Activated T-helper 9 cell treated with anti-CD3 and anti-CD28 coated beads, Interleukin-2, amount 50 U/mL, for 16 hours (primary cell): ENCODE results near the gene BRSK2.
"Not testable (repeated sequence)": the region's sequence is repeated elsewhere in the genome, so short reads cannot be mapped to it uniquely, and the experiment has no call there.

Source experiments
- DNase-seq: peaks from one replicate; pipeline ENCODE4 v3.0.0-alpha.2; 2020; ENCODE audit warnings: low read depth

Gene BRSK2

GRCh38 chr11:1354125-1354938 lies 35.4 kb upstream of the BRSK2 start:
- DNase-seq = no peak

GRCh38 chr11:1356007-1356435 lies 33.7 kb upstream of the BRSK2 start:
- no peak for DNase-seq

GRCh38 chr11:1356478-1356960 lies 33.2 kb upstream of the BRSK2 start:
- no peak for DNase-seq

- DNase-seq = no peak
Observed at GRCh38 chr11:1358286-1358685, 31.4 kb upstream of the BRSK2 start.

- not testable (repeated sequence) for DNase-seq
Observed at GRCh38 chr11:1358931-1359330, 30.8 kb upstream of the BRSK2 start.

- no peak for DNase-seq
Observed at GRCh38 chr11:1359556-1359955, 30.2 kb upstream of the BRSK2 start.

GRCh38 chr11:1360181-1360834 lies 29.4 kb upstream of the BRSK2 start:
- DNase-seq = no peak

GRCh38 chr11:1360835-1361357 lies 28.8 kb upstream of the BRSK2 start:
- no peak for DNase-seq

- DNase-seq = no peak
Observed at GRCh38 chr11:1361882-1362281, 27.9 kb upstream of the BRSK2 start.

GRCh38 chr11:1367721-1368120 lies 22.0 kb upstream of the BRSK2 start:
- no peak for DNase-seq

- DNase-seq = no peak
Observed at GRCh38 chr11:1368216-1368615, 21.5 kb upstream of the BRSK2 start.

- no peak for DNase-seq
Observed at GRCh38 chr11:1368966-1369365, 20.8 kb upstream of the BRSK2 start.

- DNase-seq = no peak
Observed at GRCh38 chr11:1369371-1370005, 20.2 kb upstream of the BRSK2 start.

- DNase-seq = no peak
Observed at GRCh38 chr11:1370186-1371025, 19.3 kb upstream of the BRSK2 start.

- no peak for DNase-seq
Observed at GRCh38 chr11:1371026-1371325, 18.8 kb upstream of the BRSK2 start.

- no peak for DNase-seq
Observed at GRCh38 chr11:1371377-1371776, 18.4 kb upstream of the BRSK2 start.

- no peak for DNase-seq
Observed at GRCh38 chr11:1371836-1372465, 17.8 kb upstream of the BRSK2 start.

- DNase-seq = no peak
Observed at GRCh38 chr11:1372660-1373059, 17.1 kb upstream of the BRSK2 start.

GRCh38 chr11:1373536-1374214 lies 16.1 kb upstream of the BRSK2 start:
- DNase-seq = no peak

GRCh38 chr11:1375161-1375954 lies 14.4 kb upstream of the BRSK2 start:
- no peak for DNase-seq
